GM21786 (cell line): ENCODE results near the gene NFATC2IP.
A peak's percentile ranks its signal among the peaks of the same experiment; 100 is the strongest.
"Not testable (repeated sequence)": the region's sequence is repeated elsewhere in the genome, so short reads cannot be mapped to it uniquely, and the experiment has no call there.

Experiments
- ATAC-seq: cut with Tn5 transposase; IDR thresholded peaks from one replicate; pipeline ENCODE4 v1.9.1; 2021; ENCODE audit not compliant: unreplicated experiment

The NFATC2IP gene

GRCh38 chr16:28967156-28967555 is 16.4 kb downstream of the NFATC2IP start:
- ATAC-seq: no peak

GRCh38 chr16:28969696-28970095 is 19.0 kb downstream of the NFATC2IP start:
- not testable (repeated sequence) for ATAC-seq

- peak; percentile 11 for ATAC-seq
Measured at GRCh38 chr16:28974007-28974436, 23.3 kb downstream of the NFATC2IP start.

GRCh38 chr16:28974437-28975157 is 23.9 kb downstream of the NFATC2IP start, which contains the start of gene SPNS1:
SPNS1 (plus strand) TSS chr16:28974778; CDS start chr16:28975152, 374 bp downstream.
- peak; percentile 83 for ATAC-seq

GRCh38 chr16:28975158-28975599 is 24.4 kb downstream of the NFATC2IP start:
- peak; percentile 5 for ATAC-seq

GRCh38 chr16:28977703-28978662 is 27.2 kb downstream of the NFATC2IP start:
- ATAC-seq: no peak

- ATAC-seq: not testable (repeated sequence)
Measured at GRCh38 chr16:28980330-28980729, 29.6 kb downstream of the NFATC2IP start.

GRCh38 chr16:28980929-28981328 is 30.2 kb downstream of the NFATC2IP start:
- ATAC-seq: no peak

- ATAC-seq: no peak
Measured at GRCh38 chr16:28981517-28981916, 30.8 kb downstream of the NFATC2IP start.

GRCh38 chr16:28982418-28982817 is 31.7 kb downstream of the NFATC2IP start:
- no peak for ATAC-seq

- ATAC-seq: no peak
Measured at GRCh38 chr16:28982949-28983348, 32.2 kb downstream of the NFATC2IP start.

- ATAC-seq: no peak
Measured at GRCh38 chr16:28983644-28984043, 32.9 kb downstream of the NFATC2IP start.

- ATAC-seq: no peak
Measured at GRCh38 chr16:28984091-28984490, 33.4 kb downstream of the NFATC2IP start.

GRCh38 chr16:28984619-28985135 is 33.9 kb downstream of the NFATC2IP start, which contains the start of gene LAT:
LAT (plus strand) TSS chr16:28985052; CDS start chr16:28985418, 366 bp downstream.
- ATAC-seq: no peak

- no peak for ATAC-seq
Measured at GRCh38 chr16:28985211-28986041, 34.7 kb downstream of the NFATC2IP start.

- no peak for ATAC-seq
Measured at GRCh38 chr16:28986046-28986445, 35.3 kb downstream of the NFATC2IP start.

- no peak for ATAC-seq
Measured at GRCh38 chr16:28986492-28986891, 35.8 kb downstream of the NFATC2IP start.

GRCh38 chr16:28987170-28987853 is 36.6 kb downstream of the NFATC2IP start:
- ATAC-seq: no peak

- ATAC-seq: no peak
Measured at GRCh38 chr16:28989363-28989762, 38.6 kb downstream of the NFATC2IP start.
